IgD-negative memory B cell (primary cell): Measurements from ENCODE around the gene BCAS1. TPM values are rescaled to one million over a fixed set of nuclear protein-coding genes. Genes with fewer than 3 reads are reported as not detected.

Experiments
- H3K27ac Mint-ChIP-seq, 3 donors: one replicate each; pipeline ENCODE4 v1.8.0; 2020 to 2022; ENCODE audit warnings: mild to moderate bottlenecking in 3 of 3, mixed read lengths in 3 of 3, moderate library complexity in 1 of 3
- H3K27me3 Mint-ChIP-seq: one replicate; pipeline ENCODE4 v1.8.0; 2021; ENCODE audit warnings: mixed read lengths
- H3K36me3 Mint-ChIP-seq: one replicate; pipeline ENCODE4 v1.8.0; 2020; ENCODE audit warnings: mild to moderate bottlenecking, mixed read lengths
- H3K4me1 Mint-ChIP-seq, 3 donors: one replicate each; pipeline ENCODE4 v1.8.0; 2020 to 2022; ENCODE audit warnings: mixed read lengths in 3 of 3, mild to moderate bottlenecking in 1 of 3
- H3K4me3 Mint-ChIP-seq, 4 donors: one replicate each; pipeline ENCODE4 v1.8.0; 2020 to 2022; ENCODE audit warnings: mild to moderate bottlenecking in 4 of 4, mixed read lengths in 4 of 4, moderate library complexity in 3 of 4
- H3K9me3 Mint-ChIP-seq, 3 donors: one replicate each; pipeline ENCODE4 v1.8.0; 2020 to 2021; ENCODE audit warnings: mixed read lengths in 3 of 3, mild to moderate bottlenecking in 1 of 3
- polyA plus RNA-seq: library from polyadenylated mRNA; unstranded; fragments of 300-500 nt; fragmentation: Illumina TruSeq; gene quantifications from one replicate; pipeline ENCODE4 v1.2.3, GENCODE V29; 2021

Gene BCAS1
- polyA plus RNA-seq, 1 donor from 2014 or later, result 1.8 TPM

GRCh38 chr20:54091120-54091480 lies 20.7 kb upstream of the BCAS1 start:
- H3K9me3 Mint-ChIP-seq, result peaks cover 0 to 3% (median 0%) of the 10 kb centered on the region in 3 donors
- H3K27me3 Mint-ChIP-seq, result peaks cover 3% of the 10 kb centered on the region
- H3K27ac Mint-ChIP-seq, result no peak overlapping the region
- no peak overlapping the region for H3K4me3 Mint-ChIP-seq
- no peaks in the 10 kb centered on the region for H3K36me3 Mint-ChIP-seq
- peaks cover 10 to 19% (median 10%) of the 10 kb centered on the region in 3 donors for H3K4me1 Mint-ChIP-seq

GRCh38 chr20:54090230-54091119 lies 20.1 kb upstream of the BCAS1 start:
- H3K9me3 Mint-ChIP-seq, result peaks cover 0 to 3% (median 0%) of the 10 kb centered on the region in 3 donors
- peaks cover 3% of the 10 kb centered on the region for H3K27me3 Mint-ChIP-seq
- peak overlapping the region; percentile 23 to 83 (median 36) for H3K27ac Mint-ChIP-seq
- peaks cover 10 to 20% (median 10%) of the 10 kb centered on the region in 3 donors for H3K4me1 Mint-ChIP-seq
- H3K4me3 Mint-ChIP-seq, result peak overlapping the region in 1 of 4 donors; percentile 35
- H3K36me3 Mint-ChIP-seq, result no peaks in the 10 kb centered on the region

- Mint-ChIP-seq H3K36me3 (no peaks in the 10 kb centered on the region), H3K9me3 (peaks cover 0 to 4% (median 3%) of the 10 kb centered on the region in 3 donors), H3K4me1 (peaks cover 13 to 33% (median 16%) of the 10 kb centered on the region in 3 donors), H3K4me3 (no peak overlapping the region), H3K27me3 (peaks cover 3% of the 10 kb centered on the region), H3K27ac (peak overlapping the region in 1 of 3 donors; percentile 74)
Observed at GRCh38 chr20:54088430-54088829, 18.0 kb upstream of the BCAS1 start.

- Mint-ChIP-seq H3K27ac (no peak overlapping the region), H3K36me3 (no peaks in the 10 kb centered on the region), H3K27me3 (peaks cover 3% of the 10 kb centered on the region), H3K4me1 (peaks cover 16 to 33% (median 24%) of the 10 kb centered on the region in 3 donors), H3K4me3 (no peak overlapping the region), H3K9me3 (peaks cover 0 to 4% (median 3%) of the 10 kb centered on the region in 3 donors)
Observed at GRCh38 chr20:54086507-54087039, 16.2 kb upstream of the BCAS1 start.

- Mint-ChIP-seq H3K27ac (no peak overlapping the region), H3K4me3 (no peak overlapping the region), H3K36me3 (no peaks in the 10 kb centered on the region), H3K4me1 (peaks cover 16 to 33% (median 21%) of the 10 kb centered on the region in 3 donors), H3K9me3 (peaks cover 0 to 4% (median 3%) of the 10 kb centered on the region in 3 donors), H3K27me3 (peaks cover under 1% of the 10 kb centered on the region)
Observed at GRCh38 chr20:54085910-54086309, 15.5 kb upstream of the BCAS1 start.

GRCh38 chr20:54085425-54085824 lies 15.0 kb upstream of the BCAS1 start:
- H3K4me3 Mint-ChIP-seq, result no peak overlapping the region
- H3K36me3 Mint-ChIP-seq, result no peaks in the 10 kb centered on the region
- peaks cover 0 to 4% (median 3%) of the 10 kb centered on the region in 3 donors for H3K9me3 Mint-ChIP-seq
- H3K4me1 Mint-ChIP-seq, result peaks cover 16 to 34% (median 18%) of the 10 kb centered on the region in 3 donors
- no peaks in the 10 kb centered on the region for H3K27me3 Mint-ChIP-seq
- H3K27ac Mint-ChIP-seq, result no peak overlapping the region

GRCh38 chr20:54084727-54085388 lies 14.5 kb upstream of the BCAS1 start:
- no peak overlapping the region for H3K4me3 Mint-ChIP-seq
- H3K27me3 Mint-ChIP-seq, result no peaks in the 10 kb centered on the region
- H3K36me3 Mint-ChIP-seq, result no peaks in the 10 kb centered on the region
- peaks cover 10 to 29% (median 16%) of the 10 kb centered on the region in 3 donors for H3K4me1 Mint-ChIP-seq
- H3K9me3 Mint-ChIP-seq, result peaks cover 0 to 4% (median 3%) of the 10 kb centered on the region in 3 donors
- peak overlapping the region in 1 of 3 donors; percentile 8 for H3K27ac Mint-ChIP-seq

- Mint-ChIP-seq H3K27me3 (no peaks in the 10 kb centered on the region), H3K27ac (peak overlapping the region in 1 of 3 donors; percentile 24), H3K36me3 (no peaks in the 10 kb centered on the region), H3K4me3 (no peak overlapping the region), H3K4me1 (peaks cover 11 to 31% (median 16%) of the 10 kb centered on the region in 3 donors), H3K9me3 (peaks cover 0 to 4% (median 3%) of the 10 kb centered on the region in 3 donors)
Observed at GRCh38 chr20:54084193-54084592, 13.8 kb upstream of the BCAS1 start.

GRCh38 chr20:54083459-54083858 lies 13.1 kb upstream of the BCAS1 start:
- H3K36me3 Mint-ChIP-seq, result no peaks in the 10 kb centered on the region
- peaks cover 0 to 4% (median 0%) of the 10 kb centered on the region in 3 donors for H3K9me3 Mint-ChIP-seq
- peaks cover 16 to 37% (median 23%) of the 10 kb centered on the region in 3 donors for H3K4me1 Mint-ChIP-seq
- peak overlapping the region in 1 of 4 donors; percentile 71 for H3K4me3 Mint-ChIP-seq
- no peak overlapping the region for H3K27ac Mint-ChIP-seq
- H3K27me3 Mint-ChIP-seq, result no peaks in the 10 kb centered on the region

- Mint-ChIP-seq H3K27ac (no peak overlapping the region), H3K9me3 (peaks cover 0 to 4% (median 0%) of the 10 kb centered on the region in 3 donors), H3K4me1 (peaks cover 25 to 45% (median 29%) of the 10 kb centered on the region in 3 donors)
Observed at GRCh38 chr20:54082100-54082499, 11.7 kb upstream of the BCAS1 start.

GRCh38 chr20:54079652-54080051 lies 9.3 kb upstream of the BCAS1 start:
- Mint-ChIP-seq H3K4me1 (peaks cover 25 to 57% (median 34%) of the 10 kb centered on the region in 3 donors), H3K9me3 (peaks cover 0 to 3% (median 0%) of the 10 kb centered on the region in 3 donors), H3K36me3 (no peaks in the 10 kb centered on the region), H3K4me3 (peak overlapping the region in 1 of 4 donors; percentile 59), H3K27me3 (no peaks in the 10 kb centered on the region), H3K27ac (peak overlapping the region in 1 of 3 donors; percentile 87)

More at GRCh38 chr20:54082100-54082499, 11.7 kb upstream of the BCAS1 start:
- Mint-ChIP-seq H3K36me3 (no peaks in the 10 kb centered on the region), H3K27me3 (no peaks in the 10 kb centered on the region), H3K4me3 (peak overlapping the region in 1 of 4 donors; percentile 25)

GRCh38 chr20:54078296-54078984 lies 8.0 kb upstream of the BCAS1 start:
- H3K4me1 Mint-ChIP-seq, result peaks cover 22 to 46% (median 29%) of the 10 kb centered on the region in 3 donors
- H3K36me3 Mint-ChIP-seq, result no peaks in the 10 kb centered on the region
- no peaks in the 10 kb centered on the region for H3K27me3 Mint-ChIP-seq
- H3K27ac Mint-ChIP-seq, result peak overlapping the region; percentile 67 to 87 (median 69)
- peak overlapping the region; percentile 2 to 93 (median 60) for H3K4me3 Mint-ChIP-seq
- no peaks in the 10 kb centered on the region for H3K9me3 Mint-ChIP-seq

- no peak overlapping the region for H3K27ac Mint-ChIP-seq
- H3K36me3 Mint-ChIP-seq, result no peaks in the 10 kb centered on the region
- no peak overlapping the region for H3K4me3 Mint-ChIP-seq
- H3K27me3 Mint-ChIP-seq, result no peaks in the 10 kb centered on the region
- H3K9me3 Mint-ChIP-seq, result no peaks in the 10 kb centered on the region
- peaks cover 19 to 38% (median 20%) of the 10 kb centered on the region in 3 donors for H3K4me1 Mint-ChIP-seq
Observed at GRCh38 chr20:54076259-54076658, 5.9 kb upstream of the BCAS1 start.

GRCh38 chr20:54075322-54075721 lies 4.9 kb upstream of the BCAS1 start:
- Mint-ChIP-seq H3K9me3 (peaks cover 0 to 2% (median 0%) of the 10 kb centered on the region in 3 donors), H3K36me3 (no peaks in the 10 kb centered on the region), H3K4me1 (peaks cover 15 to 32% (median 19%) of the 10 kb centered on the region in 3 donors), H3K4me3 (no peak overlapping the region), H3K27ac (no peak overlapping the region), H3K27me3 (no peaks in the 10 kb centered on the region)
